ENCODE measurements around the gene FH. TPM values are rescaled to one million over a fixed set of nuclear protein-coding genes. Genes with fewer than 3 reads are reported as not detected.

Gene FH
- total RNA-seq: 53.6 and 65.9 TPM in 2 replicates

DNA sequence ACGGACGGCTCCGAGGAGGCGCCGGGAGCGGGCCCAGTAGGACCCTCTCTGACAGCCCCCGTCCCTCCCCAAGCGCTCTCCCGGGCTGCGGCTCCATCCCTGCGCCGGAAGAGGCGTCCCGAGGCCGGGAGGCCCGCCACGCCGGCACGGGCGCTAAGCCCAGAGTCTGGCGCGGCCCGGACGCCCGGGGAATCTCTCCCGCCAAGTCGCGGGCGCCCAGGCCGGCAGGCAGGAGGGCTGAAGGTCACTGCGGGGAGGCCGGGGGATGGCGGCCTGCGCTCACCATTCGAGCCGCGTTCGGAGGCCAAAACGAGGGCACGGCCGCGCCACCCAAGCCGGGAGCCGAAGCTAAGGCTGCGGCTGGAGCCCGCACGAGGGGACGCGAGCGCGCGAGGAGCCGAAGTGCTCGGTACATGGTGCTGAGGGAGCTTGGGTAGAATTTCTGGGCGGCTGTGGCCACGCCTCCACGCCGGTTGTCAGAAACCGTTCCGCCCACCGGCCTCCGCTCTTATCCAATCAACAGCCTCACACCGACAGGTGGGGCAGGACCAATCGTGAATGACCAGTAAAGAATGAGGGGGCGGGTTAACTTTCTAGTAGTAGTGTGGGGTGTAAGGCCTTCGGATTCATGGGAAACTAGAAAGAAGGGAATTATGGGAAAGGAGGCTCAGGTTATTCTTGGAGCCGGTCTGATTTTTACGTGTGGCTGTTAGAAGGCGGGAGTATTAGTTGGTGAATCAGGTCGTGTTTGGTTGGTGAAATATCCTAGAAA lies at the start of gene FH:
TSS of gene FH (minus strand) at position 448 of the 772 bp plus-strand sequence. CDS start at position 415, 33 bp downstream.
- DNase-seq (ENCODE audit: low read depth): peak; percentile 98
- H3K36me3 ChIP-seq (ENCODE audit: control insufficient read depth, insufficient read depth, low read length): no peaks in the 10 kb centered on the region
- TF ChIP-seq, protein P1, sequence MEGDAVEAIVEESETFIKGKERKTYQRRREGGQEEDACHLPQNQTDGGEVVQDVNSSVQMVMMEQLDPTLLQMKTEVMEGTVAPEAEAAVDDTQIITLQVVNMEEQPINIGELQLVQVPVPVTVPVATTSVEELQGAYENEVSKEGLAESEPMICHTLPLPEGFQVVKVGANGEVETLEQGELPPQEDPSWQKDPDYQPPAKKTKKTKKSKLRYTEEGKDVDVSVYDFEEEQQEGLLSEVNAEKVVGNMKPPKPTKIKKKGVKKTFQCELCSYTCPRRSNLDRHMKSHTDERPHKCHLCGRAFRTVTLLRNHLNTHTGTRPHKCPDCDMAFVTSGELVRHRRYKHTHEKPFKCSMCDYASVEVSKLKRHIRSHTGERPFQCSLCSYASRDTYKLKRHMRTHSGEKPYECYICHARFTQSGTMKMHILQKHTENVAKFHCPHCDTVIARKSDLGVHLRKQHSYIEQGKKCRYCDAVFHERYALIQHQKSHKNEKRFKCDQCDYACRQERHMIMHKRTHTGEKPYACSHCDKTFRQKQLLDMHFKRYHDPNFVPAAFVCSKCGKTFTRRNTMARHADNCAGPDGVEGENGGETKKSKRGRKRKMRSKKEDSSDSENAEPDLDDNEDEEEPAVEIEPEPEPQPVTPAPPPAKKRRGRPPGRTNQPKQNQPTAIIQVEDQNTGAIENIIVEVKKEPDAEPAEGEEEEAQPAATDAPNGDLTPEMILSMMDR (IDR thresholded peaks at IDR 0.05; ENCODE audit: insufficient read depth, low read length, poor library complexity, severe bottlenecking): no peak
- peak within 1 kb of the TSS; percentile 76 for H3K4me3 ChIP-seq (ENCODE audit: low read depth, low read length)
- no peaks in the 10 kb centered on the region for H3K27me3 ChIP-seq (ENCODE audit: control insufficient read depth, insufficient read depth, low read length)

GRCh38 chr1:241560849-241561187 lies 41.3 kb upstream of the FH start:
- TF ChIP-seq, protein P1 (IDR thresholded peaks at IDR 0.05; ENCODE audit: insufficient read depth, low read length, poor library complexity, severe bottlenecking): no peak
- Histone ChIP-seq H3K4me3 (ENCODE audit: low read depth, low read length) (no peak overlapping the region), H3K27me3 (ENCODE audit: control insufficient read depth, insufficient read depth, low read length) (no peaks in the 10 kb centered on the region), H3K36me3 (ENCODE audit: control insufficient read depth, insufficient read depth, low read length) (no peaks in the 10 kb centered on the region)
- no peak for DNase-seq (ENCODE audit: low read depth)

GRCh38 chr1:241560146-241560848 lies 40.7 kb upstream of the FH start:
- no peaks in the 10 kb centered on the region for H3K36me3 ChIP-seq (ENCODE audit: control insufficient read depth, insufficient read depth, low read length)
- H3K27me3 ChIP-seq (ENCODE audit: control insufficient read depth, insufficient read depth, low read length): no peaks in the 10 kb centered on the region
- DNase-seq (ENCODE audit: low read depth): no peak
- H3K4me3 ChIP-seq (ENCODE audit: low read depth, low read length): no peak overlapping the region
- TF ChIP-seq, protein P1 (IDR thresholded peaks at IDR 0.05; ENCODE audit: insufficient read depth, low read length, poor library complexity, severe bottlenecking): no peak

DNA sequence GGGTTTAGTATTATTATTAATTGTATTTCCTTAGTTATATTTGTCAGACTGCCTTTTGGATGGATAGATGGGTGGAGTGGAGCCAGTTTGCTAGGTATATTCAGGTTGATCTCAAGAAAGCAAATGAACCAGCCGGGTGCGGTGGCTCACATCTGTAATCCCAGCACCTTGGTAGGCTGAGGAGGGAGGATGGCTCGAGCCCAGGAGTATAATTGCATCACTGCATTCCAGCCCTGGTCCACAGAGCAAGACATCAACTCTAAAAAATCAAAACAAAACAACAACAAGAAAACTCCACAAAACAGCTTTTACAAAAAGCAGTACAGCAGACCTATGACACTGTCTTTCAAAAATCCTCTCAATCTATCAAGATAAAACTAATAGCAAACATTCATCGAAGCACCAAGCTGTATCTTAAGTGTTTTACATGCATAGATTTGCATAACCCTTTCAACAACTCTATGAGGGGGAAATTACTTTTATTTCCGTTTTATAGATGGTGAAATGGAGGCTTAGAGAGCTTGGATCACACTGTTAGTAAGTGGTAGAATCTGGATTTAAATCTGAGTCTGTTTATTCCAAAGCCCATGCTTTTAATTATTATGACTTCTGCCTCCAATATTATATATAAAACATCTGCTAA lies 38.1 kb upstream of the FH start:
- TF ChIP-seq, protein P1 (IDR thresholded peaks at IDR 0.05; ENCODE audit: insufficient read depth, low read length, poor library complexity, severe bottlenecking): no peak
- no peaks in the 10 kb centered on the region for H3K27me3 ChIP-seq (ENCODE audit: control insufficient read depth, insufficient read depth, low read length)
- no peak overlapping the region for H3K4me3 ChIP-seq (ENCODE audit: low read depth, low read length)
- DNase-seq (ENCODE audit: low read depth): no peak
- no peaks in the 10 kb centered on the region for H3K36me3 ChIP-seq (ENCODE audit: control insufficient read depth, insufficient read depth, low read length)

DNA sequence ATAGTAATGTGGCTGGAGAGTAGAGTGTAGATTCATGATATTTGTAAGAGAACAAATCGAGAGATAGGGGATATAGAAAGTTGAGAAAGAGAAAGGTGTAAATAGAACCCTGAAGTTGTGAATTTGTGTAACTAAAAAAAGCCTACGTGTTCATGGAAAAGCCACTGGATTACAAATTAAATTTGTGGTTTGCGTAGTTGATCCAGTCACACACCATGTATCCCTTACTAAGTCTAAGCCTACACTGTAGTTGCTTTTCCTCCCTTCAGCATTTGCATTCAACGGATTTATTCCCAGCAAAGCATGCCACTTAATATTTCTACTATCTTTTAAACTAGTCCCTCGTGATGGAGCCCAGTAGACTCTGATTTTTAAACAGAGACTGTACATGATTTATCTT lies 37.5 kb upstream of the FH start:
- Histone ChIP-seq H3K4me3 (ENCODE audit: low read depth, low read length) (no peak overlapping the region), H3K27me3 (ENCODE audit: control insufficient read depth, insufficient read depth, low read length) (no peaks in the 10 kb centered on the region), H3K36me3 (ENCODE audit: control insufficient read depth, insufficient read depth, low read length) (no peaks in the 10 kb centered on the region)
- TF ChIP-seq, protein P1 (IDR thresholded peaks at IDR 0.05; ENCODE audit: insufficient read depth, low read length, poor library complexity, severe bottlenecking): no peak
- no peak for DNase-seq (ENCODE audit: low read depth)

Measured in kidney epithelial cell (primary cell).